Thymus (tissue), 11 donors: ENCODE results near the gene NF1. TPM values are rescaled to one million over a fixed set of nuclear protein-coding genes. Genes with fewer than 3 reads are reported as not detected.
"Not testable (repeated sequence)": the region's sequence is repeated elsewhere in the genome, so short reads cannot be mapped to it uniquely, and the experiment has no call there.

ENCODE experiments used
- DNase-seq, 9 donors: peaks; one replicate each; pipeline ENCODE4 v3.0.0-alpha.2; 2013; ENCODE audit warnings: low spot score in 9 of 9, low read depth in 6 of 9, missing footprints in 1 of 9
- H3K27ac ChIP-seq, 2 donors: one replicate each; pipeline ENCODE4 v1.5.1; 2013; ENCODE audit warnings: control low read depth in 1 of 2, low read depth in 1 of 2, low read length in 1 of 2, mild to moderate bottlenecking in 1 of 2, moderate library complexity in 1 of 2
- H3K27me3 ChIP-seq, 2 donors: one replicate each; pipeline ENCODE4 v1.5.1; 2013; ENCODE audit warnings: low read length in 1 of 2; ENCODE audit not compliant: control insufficient read depth in 2 of 2, insufficient read depth in 1 of 2
- H3K36me3 ChIP-seq, 2 donors: one replicate each; pipeline ENCODE4 v1.5.1; 2013; ENCODE audit warnings: low read length in 1 of 2, mild to moderate bottlenecking in 1 of 2, moderate library complexity in 1 of 2; ENCODE audit not compliant: control insufficient read depth in 2 of 2, insufficient read depth in 2 of 2
- H3K4me1 ChIP-seq, 2 donors: one replicate each; pipeline ENCODE4 v1.5.1; 2013; ENCODE audit warnings: low read length in 2 of 2; ENCODE audit not compliant: control insufficient read depth in 2 of 2, insufficient read depth in 2 of 2
- H3K4me3 ChIP-seq, 2 donors: one replicate each; pipeline ENCODE4 v1.5.1; 2013; ENCODE audit warnings: low read length in 2 of 2, control low read depth in 1 of 2, mild to moderate bottlenecking in 1 of 2
- H3K9me3 ChIP-seq, 2 donors: one replicate each; pipeline ENCODE4 v1.5.1; 2013; ENCODE audit warnings: low read length in 1 of 2, mild to moderate bottlenecking in 1 of 2; ENCODE audit not compliant: control insufficient read depth in 2 of 2, insufficient read depth in 1 of 2
- WGBS: extraction: QIAGEN DNeasy Blood & Tissue Kit; methylation state at CpG from one replicate; pipeline ENCODE4 v1.1.7; 2013; 5-methylcytosine and 5-hydroxymethylcytosine counted together
- polyA plus RNA-seq: library from polyadenylated mRNA; stranded (reverse); fragments of 200-250 nt; gene quantifications from one replicate; pipeline ENCODE4 v1.2.3, GENCODE V29; 2013
- total RNA-seq: library from RNA; stranded (reverse); fragments of 120-200 nt; gene quantifications from one replicate; pipeline ENCODE4 v1.2.4, GENCODE V29; 2013
- donor health status: healthy.

The NF1 gene
- total and polyA plus RNA-seq, 2 donors, result 10.3 to 16.6 TPM

DNA sequence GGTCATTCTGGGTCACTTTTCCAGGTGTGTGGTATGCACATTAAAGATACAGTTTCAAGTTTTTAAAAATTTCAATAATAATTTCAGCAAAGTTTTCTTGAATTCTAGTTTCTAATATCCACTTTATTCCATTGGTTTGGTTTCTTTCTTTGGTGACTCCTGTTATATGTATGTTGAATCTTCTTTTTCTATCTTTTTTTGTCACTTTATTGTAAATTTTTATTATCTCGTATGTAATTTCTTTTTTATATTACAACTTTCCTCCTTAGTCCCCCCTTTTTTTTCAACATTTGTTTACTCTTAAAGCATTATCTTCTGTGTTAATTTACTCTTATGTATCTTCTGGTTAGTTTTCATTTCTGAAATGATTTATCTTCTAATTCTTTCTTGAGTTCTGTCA lies 57.5 kb downstream of the NF1 start:
- Histone ChIP-seq H3K27me3 (no peaks in the 10 kb centered on the region), H3K9me3 (no peaks in the 10 kb centered on the region), H3K27ac (no peak overlapping the region), H3K4me1 (no peaks in the 10 kb centered on the region), H3K4me3 (no peak overlapping the region), H3K36me3 (no peaks in the 10 kb centered on the region)
- DNase-seq, result no peak
- 97% methylated on average over 1 of the region's 1 CpG for WGBS

DNA sequence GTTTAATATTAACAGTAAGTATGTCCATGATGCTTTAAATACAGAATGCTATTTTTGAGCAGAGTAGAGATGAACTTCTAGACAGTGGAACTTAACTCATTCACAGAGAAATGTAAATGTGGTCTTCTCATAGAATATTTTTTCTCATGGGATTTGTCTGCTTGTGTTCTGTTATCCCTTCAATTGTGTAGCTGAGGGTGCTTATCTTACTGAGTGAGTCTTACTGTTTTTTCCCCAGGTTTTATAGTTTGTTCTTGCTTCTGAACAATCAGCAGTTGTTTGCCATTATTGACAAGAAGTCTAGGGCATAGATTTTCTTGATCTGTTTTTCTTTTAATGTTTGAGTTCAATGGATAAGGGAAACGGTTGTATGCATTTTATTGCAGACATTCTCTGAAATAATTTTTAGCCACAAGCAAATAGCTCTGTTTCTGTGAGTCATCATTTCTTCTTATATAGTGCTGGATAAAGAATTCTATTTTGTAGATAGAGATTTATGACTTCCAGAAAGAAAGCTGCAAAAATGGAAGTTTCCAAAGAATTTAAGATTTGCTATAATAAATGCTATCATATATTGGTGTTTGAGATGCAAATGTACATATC lies 60.5 kb downstream of the NF1 start:
- 87% methylated on average over 1 of the region's 1 CpG for WGBS
- Histone ChIP-seq H3K9me3 (no peaks in the 10 kb centered on the region), H3K27ac (no peak overlapping the region), H3K4me1 (no peaks in the 10 kb centered on the region), H3K36me3 (no peaks in the 10 kb centered on the region), H3K27me3 (no peaks in the 10 kb centered on the region), H3K4me3 (no peak overlapping the region)
- no peak for DNase-seq

DNA sequence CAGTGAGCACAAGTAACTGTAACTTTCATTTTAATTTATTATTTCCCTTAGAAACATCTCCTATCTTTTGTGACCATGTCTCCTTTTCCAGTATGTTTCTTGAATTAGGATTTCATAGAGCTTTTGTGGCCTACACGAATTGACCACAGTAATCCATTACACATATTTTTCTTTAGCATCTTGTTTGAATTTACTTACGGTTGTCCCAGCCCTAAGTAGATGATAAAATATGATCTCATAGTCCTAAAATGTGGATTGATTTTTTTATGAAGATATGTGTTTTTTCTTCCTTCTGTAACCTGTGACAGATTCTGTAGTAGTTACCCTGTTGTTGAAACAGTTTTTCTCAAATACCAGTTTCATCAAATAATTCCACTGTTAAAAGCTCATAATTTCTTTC lies 61.5 kb downstream of the NF1 start:
- no peaks in the 10 kb centered on the region for H3K4me1 ChIP-seq
- no peaks in the 10 kb centered on the region for H3K27me3 ChIP-seq
- H3K27ac ChIP-seq, result no peak overlapping the region
- 97% methylated on average over 2 of the region's 2 CpGs for WGBS
- no peaks in the 10 kb centered on the region for H3K9me3 ChIP-seq
- no peak overlapping the region for H3K4me3 ChIP-seq
- no peak for DNase-seq
- no peaks in the 10 kb centered on the region for H3K36me3 ChIP-seq

DNA sequence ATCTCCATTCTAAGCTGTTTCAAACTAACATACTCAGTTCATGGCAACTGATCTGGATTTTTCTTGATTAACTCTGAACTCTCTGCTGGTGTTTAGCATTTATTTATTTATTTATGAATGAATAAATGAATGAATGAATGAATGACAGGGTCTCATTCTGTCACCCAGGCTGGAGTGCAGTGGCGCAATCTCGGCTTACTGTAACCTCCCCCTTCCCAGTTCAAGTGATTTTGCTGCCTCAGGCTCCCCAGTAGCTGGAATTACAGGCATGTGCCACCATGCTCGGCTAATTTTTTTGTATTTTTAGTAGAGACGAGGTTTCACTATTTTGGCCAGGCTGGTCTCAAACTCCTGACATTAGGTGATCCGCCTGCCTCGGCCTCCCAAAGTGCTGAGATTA lies 62.1 kb downstream of the NF1 start:
- H3K27me3 ChIP-seq, H3K4me3 ChIP-seq, H3K36me3 ChIP-seq, H3K4me1 ChIP-seq, H3K27ac ChIP-seq, H3K9me3 ChIP-seq, DNase-seq: not testable (repeated sequence)
- 99% methylated on average over 6 of the region's 6 CpGs for WGBS

DNA sequence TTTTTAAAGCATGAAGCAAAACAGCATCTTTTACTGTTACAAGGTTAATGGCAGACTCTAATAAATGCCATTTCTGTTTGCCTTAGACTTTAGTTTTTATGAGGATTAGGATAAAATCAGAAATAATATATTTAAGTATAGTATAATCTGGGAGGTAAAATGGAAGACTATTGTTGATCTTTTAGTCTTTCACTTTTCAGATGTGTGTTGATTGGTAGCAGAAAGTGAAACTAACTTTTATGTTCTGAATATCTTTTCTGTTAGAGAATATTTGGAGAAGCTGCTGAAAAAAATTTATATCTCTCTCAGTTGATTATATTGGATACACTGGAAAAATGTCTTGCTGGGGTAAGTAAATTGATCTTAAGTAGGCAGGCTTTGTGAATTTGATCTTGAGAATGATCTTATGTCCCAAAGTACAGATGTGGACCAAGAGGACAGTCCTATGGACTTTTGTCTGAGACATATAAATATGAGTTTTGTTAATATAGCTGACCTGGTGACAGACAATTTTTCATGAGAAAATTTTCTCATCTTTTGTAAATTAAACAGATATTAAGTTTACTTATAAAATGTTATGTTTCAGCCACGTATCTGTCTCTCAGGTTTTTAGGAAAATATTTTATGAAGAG lies 64.1 kb downstream of the NF1 start:
- Histone ChIP-seq H3K4me1 (no peaks in the 10 kb centered on the region), H3K27me3 (no peaks in the 10 kb centered on the region), H3K27ac (no peak overlapping the region), H3K36me3 (peaks cover 0 to 3% of the 10 kb centered on the region in 2 donors), H3K4me3 (no peak overlapping the region), H3K9me3 (no peaks in the 10 kb centered on the region)
- WGBS, result 77% methylated on average over 1 of the region's 1 CpG
- peak in 1 of 9 donors; percentile 27 for DNase-seq

DNA sequence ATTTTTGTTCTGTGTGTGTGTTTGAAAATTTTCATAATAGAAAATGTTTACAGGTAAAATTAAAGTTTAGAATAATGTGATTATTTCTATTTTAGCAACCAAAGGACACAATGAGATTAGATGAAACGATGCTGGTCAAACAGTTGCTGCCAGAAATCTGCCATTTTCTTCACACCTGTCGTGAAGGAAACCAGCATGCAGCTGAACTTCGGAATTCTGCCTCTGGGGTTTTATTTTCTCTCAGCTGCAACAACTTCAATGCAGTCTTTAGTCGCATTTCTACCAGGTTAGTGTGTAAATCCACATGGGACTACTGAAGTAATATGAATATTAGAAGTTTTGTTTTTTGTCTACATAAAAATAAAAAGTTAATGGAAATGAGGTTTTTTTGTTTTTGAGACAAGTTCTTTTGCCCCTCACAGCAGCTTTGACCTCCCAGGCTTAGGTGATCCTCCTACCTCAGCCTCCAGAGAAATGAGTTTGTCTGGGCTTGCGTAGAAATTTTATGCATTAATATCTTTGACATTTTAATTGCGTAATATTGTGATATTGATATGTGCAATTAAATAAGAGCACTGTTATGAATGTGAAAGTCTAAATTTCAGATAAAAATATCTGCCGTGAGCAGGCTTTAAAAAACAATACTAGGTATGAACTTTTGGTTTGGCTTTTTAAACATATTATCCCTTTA lies 68.5 kb downstream of the NF1 start:
- Histone ChIP-seq H3K4me3 (no peak overlapping the region), H3K36me3 (peaks cover 0 to 3% of the 10 kb centered on the region in 2 donors), H3K4me1 (no peaks in the 10 kb centered on the region), H3K9me3 (no peaks in the 10 kb centered on the region), H3K27me3 (no peaks in the 10 kb centered on the region), H3K27ac (no peak overlapping the region)
- WGBS, result 98% methylated on average over 7 of the region's 7 CpGs
- DNase-seq, result no peak

DNA sequence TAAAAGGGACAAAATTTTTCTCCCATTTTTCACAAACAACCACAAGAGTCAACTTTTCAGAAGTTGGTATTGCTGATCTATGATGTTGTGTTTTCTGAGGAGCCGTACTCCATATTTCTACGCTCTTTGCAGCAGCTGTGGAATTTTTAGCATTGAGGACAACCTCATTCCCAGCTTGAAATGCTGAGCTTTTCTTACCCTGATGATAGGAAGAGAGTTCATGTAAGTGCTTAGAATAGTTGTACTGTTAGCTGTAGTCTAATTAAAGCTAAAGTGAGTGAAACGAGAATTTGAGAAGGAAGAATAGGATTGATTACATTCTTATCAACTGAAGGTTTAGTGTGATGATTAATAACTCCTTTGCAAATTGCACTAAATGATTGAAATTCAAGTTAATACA lies 72.3 kb downstream of the NF1 start:
- over 99% methylated on average over 3 of the region's 3 CpGs for WGBS
- no peak for DNase-seq
- no peaks in the 10 kb centered on the region for H3K9me3 ChIP-seq
- no peak overlapping the region for H3K27ac ChIP-seq
- no peaks in the 10 kb centered on the region for H3K4me1 ChIP-seq
- H3K27me3 ChIP-seq, result no peaks in the 10 kb centered on the region
- peaks cover 0 to 3% of the 10 kb centered on the region in 2 donors for H3K36me3 ChIP-seq
- no peak overlapping the region for H3K4me3 ChIP-seq

DNA sequence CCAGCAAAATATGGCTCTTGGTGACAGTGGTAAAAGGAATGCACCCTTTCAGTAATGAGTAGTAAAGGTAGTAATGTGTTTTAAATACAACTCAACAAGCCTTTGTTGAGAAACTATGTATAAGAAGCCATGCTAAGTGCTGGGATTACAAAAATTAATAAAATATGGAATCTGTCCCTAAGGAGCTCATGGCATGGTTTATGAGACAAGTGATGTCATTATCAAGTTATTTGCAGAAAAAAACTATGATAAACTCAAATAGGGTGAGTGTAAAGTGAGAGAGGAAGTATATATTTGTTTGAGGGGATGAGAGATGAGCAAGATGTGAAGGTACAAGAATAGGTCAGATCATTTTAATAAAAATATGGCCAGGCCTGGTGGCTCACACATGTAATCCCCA lies 76.9 kb downstream of the NF1 start:
- Histone ChIP-seq H3K27ac (no peak overlapping the region), H3K4me1 (no peaks in the 10 kb centered on the region), H3K27me3 (no peaks in the 10 kb centered on the region), H3K9me3 (no peaks in the 10 kb centered on the region), H3K4me3 (no peak overlapping the region), H3K36me3 (no peaks in the 10 kb centered on the region)
- no peak for DNase-seq

DNA sequence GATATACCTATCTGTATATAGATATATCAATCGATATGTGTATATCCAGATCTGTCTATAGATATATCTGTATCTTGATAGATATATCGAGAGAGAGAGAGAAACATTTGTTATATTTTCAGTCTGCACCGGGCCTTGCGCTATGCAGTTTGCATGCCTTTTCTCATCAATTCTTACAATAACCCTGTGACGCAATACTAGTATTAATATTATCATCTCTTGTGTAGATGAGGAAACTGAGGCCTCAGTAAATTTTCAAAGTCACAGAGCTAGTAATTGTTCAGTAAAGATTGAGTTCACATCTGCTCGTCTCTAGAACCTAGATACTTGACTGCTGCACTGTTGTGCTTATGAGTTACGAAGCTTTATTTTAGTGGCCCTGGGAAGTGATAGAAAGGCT lies 77.6 kb downstream of the NF1 start:
- DNase-seq, result no peak
- Histone ChIP-seq H3K27ac (no peak overlapping the region), H3K4me3 (no peak overlapping the region), H3K27me3 (no peaks in the 10 kb centered on the region), H3K36me3 (peaks cover 0 to 3% of the 10 kb centered on the region in 2 donors), H3K9me3 (no peaks in the 10 kb centered on the region), H3K4me1 (no peaks in the 10 kb centered on the region)
- whole genome bisulfite sequencing, result 98% methylated on average over 7 of the region's 7 CpGs
